Ramos (cell line): Measurements from ENCODE around the gene MND1.

ENCODE experiments used
- in situ Hi-C: fragments of 300-500 bp; cut with MboI; formaldehyde crosslinking; loops from one replicate; pipeline ENCODE4 v1.14.3; 2022; ENCODE audit warnings: low sequenced_read_pairs; ENCODE audit not compliant: unreplicated experiment

The MND1 gene

DNA sequence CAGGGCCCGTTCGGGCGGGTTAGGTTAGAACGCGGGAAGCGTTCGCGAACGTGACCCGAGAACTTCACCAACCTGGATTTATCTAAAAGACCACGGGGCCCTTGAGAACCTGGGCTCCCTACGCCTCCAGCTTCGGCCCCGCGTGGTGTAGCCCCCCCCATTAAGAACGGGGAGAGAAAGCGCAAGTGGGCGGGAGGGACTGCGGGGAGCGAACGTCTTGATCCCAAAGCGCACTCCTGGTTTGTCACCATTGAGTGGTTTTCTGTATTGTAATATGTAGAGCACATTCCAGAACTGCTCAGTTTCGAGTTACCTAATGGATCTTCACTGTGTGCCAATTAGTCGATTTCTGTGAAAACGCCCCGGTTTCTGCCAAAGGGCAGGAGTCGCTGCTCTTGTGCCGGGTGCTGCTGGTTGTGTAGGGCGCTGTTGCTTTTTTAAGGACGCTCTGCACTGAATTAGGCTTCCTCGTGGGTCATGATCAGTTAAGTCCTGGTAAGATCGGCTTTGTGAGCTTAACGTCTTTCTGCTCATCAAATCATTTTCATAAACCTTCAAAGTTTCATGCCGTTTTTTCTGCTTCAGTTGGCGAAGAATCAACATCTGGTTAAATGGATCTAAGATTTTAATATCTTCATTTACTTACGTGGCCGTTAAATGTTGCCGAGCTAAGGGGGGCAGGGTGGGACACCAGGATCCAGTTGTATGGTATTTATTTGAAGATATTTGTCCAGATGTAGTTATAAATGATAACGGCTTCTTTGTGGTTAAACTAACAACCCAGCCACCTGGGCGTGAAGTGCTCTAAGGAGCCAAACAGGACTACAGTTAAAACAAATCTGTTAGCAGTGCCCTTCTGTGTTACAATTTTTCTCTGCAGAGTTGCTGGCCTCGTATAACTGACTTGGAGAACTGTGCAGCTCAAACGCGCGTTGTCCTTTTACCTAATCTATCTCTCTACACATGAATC, 809 bp downstream of the MND1 start:
- in situ Hi-C loops, result loop anchor here (5.0 to 25.0 kb wide), 2 partner anchors 87 to 683 kb away; no protein-coding TSS in a partner anchor

DNA sequence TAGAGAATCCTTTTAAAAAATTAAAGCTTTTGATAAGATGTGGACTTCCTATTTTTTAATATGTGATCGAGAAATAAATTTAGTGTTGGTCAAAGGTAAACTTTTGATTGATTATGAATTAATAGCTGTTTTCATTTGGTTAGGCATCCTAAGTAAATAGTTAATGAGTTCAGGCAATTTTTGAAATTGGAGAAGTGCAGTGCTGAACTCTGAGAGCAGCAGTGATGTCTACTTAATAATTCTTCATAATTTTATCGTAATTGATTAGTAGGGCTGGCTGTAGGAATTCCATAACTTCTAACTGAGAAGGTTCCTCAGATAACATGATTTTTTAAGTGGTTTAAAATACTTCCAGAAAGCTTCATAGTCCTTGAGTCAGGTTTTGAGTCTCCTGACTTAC, 1.5 kb downstream of the MND1 start:
- in situ Hi-C loops, result loop anchor here (5.0 to 25.0 kb wide), 2 partner anchors 86 to 684 kb away; no protein-coding TSS in a partner anchor

DNA sequence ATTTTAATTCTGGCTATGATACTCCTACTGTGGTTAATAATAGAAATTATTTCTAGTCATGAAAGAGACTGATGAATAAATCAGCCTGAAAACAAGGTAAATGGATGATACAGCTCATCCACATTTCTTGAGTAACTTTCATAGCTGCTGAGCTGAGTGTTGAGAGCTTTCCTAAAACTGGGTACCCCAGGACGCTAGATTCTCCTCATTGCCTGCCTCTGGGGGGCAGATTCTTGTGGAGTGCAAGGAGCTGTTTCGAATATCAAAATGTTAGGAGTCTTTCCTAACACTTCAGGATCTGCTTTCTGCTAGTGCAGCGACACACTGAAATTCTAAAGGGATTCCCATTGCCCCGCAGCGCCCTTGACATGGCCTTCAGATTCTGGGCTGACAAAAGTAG, 2.1 kb downstream of the MND1 start:
- in situ Hi-C loops, result loop anchor here (5.0 to 25.0 kb wide), 2 partner anchors 86 to 684 kb away; no protein-coding TSS in a partner anchor

- in situ Hi-C loops, result loop anchor here (5.0 to 25.0 kb wide), 2 partner anchors 85 to 685 kb away; no protein-coding TSS in a partner anchor
Observed at GRCh38 chr4:153347117-153347516, 2.6 kb downstream of the MND1 start.

GRCh38 chr4:153348006-153348405, 3.5 kb downstream of the MND1 start:
- in situ Hi-C loops, result loop anchor here (5.0 to 25.0 kb wide), 2 partner anchors 84 to 686 kb away; no protein-coding TSS in a partner anchor

GRCh38 chr4:153349206-153349805, 4.8 kb downstream of the MND1 start:
- in situ Hi-C loops, result loop anchor here (5.0 to 25.0 kb wide), 2 partner anchors 83 to 687 kb away; no protein-coding TSS in a partner anchor

DNA sequence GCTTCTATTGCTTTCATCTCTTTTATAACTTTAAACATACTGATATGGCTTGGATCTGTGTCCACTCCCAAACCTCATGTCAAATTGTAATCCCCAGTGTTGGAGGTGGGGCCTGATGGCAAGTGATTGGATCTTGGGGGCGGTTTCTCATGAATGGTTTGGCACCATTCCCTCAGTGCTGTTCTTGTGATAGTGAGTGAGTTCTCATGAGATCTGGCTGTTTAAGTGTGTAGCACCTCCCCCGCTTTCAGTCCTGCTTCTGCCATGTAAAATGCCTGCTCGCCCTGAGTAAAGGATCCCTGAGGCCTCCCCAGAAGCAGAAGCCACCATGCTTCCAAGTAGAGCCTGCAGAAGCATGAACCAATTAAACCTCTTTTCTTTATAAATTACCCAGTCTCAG, 17.7 kb downstream of the MND1 start:
- in situ Hi-C loops, result no loop called here

- in situ Hi-C loops, result no loop called here
Observed at GRCh38 chr4:153364061-153364460, 19.6 kb downstream of the MND1 start.

DNA sequence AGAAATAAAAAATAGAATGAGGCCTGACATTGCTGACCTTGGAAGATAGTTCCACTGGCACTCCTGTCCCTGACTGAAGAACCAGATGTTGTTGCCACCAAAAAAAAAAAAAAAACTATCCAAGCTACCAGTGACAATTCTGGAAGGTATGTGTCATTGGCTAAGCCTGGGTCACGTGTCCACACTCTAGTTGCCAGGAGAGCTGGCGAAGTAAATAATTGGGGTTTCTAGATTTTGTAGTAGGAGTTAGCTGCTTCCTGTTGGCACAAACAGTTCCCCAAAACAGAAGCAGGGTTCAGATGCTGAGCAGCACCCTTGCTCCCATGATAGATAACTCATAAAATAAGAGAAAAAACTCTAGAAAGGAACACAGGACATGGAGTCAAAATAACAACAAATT, 20.5 kb downstream of the MND1 start:
- in situ Hi-C loops, result no loop called here

GRCh38 chr4:153366486-153366885, 22.0 kb downstream of the MND1 start:
- in situ Hi-C loops, result no loop called here

GRCh38 chr4:153367092-153367491, 22.6 kb downstream of the MND1 start:
- in situ Hi-C loops, result no loop called here

GRCh38 chr4:153369021-153369420, 24.5 kb downstream of the MND1 start:
- in situ Hi-C loops, result no loop called here

GRCh38 chr4:153371701-153372234, 27.3 kb downstream of the MND1 start:
- in situ Hi-C loops, result no loop called here

DNA sequence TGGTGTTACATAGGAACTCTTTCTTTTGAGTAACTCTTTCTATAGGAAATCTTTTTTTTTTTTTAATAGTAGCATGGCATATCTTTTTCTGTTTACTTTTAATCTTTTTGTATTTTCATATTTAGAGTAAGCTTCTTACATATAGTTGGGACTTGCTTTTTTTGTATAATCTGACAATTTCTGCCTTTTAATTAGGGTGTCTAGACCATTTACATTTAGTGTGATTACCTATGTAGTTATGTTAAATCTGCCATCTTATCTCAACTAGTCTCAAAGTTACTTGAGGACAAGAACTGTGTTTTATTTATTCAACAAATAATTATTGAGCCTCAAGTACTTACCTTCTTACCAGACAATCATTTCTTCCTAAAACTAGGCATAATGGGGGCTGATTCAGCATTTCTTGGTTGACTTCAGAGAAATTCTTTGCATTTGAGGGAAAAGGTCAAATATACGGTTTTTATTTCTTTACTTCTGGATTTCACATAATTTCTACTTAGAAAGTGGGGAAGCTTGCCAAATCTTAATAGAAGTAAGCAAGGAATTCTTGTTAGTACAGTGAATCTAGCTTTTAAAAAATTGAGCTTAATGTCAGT, 28.6 kb downstream of the MND1 start:
- in situ Hi-C loops, result no loop called here

- in situ Hi-C loops, result no loop called here
Observed at GRCh38 chr4:153374442-153374841, 30.0 kb downstream of the MND1 start.

- in situ Hi-C loops, result no loop called here
Observed at GRCh38 chr4:153375303-153375702, 30.8 kb downstream of the MND1 start.

DNA sequence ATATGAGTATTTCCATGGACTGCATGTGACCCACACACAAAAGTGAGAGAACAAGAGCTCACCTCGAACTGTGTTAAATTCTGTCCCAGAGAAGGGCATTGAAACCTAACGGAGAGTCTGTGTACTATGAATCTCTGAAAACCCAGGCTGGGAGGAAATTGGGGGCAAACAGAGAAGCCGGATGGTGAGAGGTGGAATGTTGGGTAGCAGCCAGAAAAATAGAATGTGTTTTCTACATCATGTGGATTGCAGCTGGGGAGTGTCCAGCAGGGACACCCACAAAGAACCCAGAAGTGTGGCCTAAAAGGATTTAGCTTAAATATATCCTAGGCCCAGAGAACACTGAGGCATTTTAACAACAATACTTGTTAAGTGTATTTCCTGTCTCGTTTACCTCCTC, 38.6 kb downstream of the MND1 start:
- in situ Hi-C loops, result no loop called here

- in situ Hi-C loops, result no loop called here
Observed at GRCh38 chr4:153384160-153384559, 39.7 kb downstream of the MND1 start.

- in situ Hi-C loops, result no loop called here
Observed at GRCh38 chr4:153385784-153386183, 41.3 kb downstream of the MND1 start.

- in situ Hi-C loops, result no loop called here
Observed at GRCh38 chr4:153387981-153388380, 43.5 kb downstream of the MND1 start.
